Rectal smooth muscle tissue (tissue), 1 donor: ENCODE measurements around the gene SORCS1.

Source experiments
- H3K27ac ChIP-seq: one replicate; pipeline ENCODE4 v1.7.0; 2013; ENCODE audit warnings: low read depth, low read length, inconsistent platforms
- H3K27me3 ChIP-seq: one replicate; pipeline ENCODE4 v1.7.0; 2013; ENCODE audit warnings: low read length; ENCODE audit not compliant: control insufficient read depth, insufficient read depth
- H3K36me3 ChIP-seq: one replicate; pipeline ENCODE4 v1.7.0; 2013; ENCODE audit warnings: low read length; ENCODE audit not compliant: control insufficient read depth, insufficient read depth
- H3K4me1 ChIP-seq: one replicate; pipeline ENCODE4 v1.7.0; 2013; ENCODE audit warnings: low read length; ENCODE audit not compliant: control insufficient read depth, insufficient read depth
- H3K4me3 ChIP-seq: one replicate; pipeline ENCODE4 v1.7.0; 2013; ENCODE audit warnings: low read length
- H3K9ac ChIP-seq: one replicate; pipeline ENCODE4 v1.7.0; 2013; ENCODE audit warnings: low read length

The SORCS1 gene

DNA sequence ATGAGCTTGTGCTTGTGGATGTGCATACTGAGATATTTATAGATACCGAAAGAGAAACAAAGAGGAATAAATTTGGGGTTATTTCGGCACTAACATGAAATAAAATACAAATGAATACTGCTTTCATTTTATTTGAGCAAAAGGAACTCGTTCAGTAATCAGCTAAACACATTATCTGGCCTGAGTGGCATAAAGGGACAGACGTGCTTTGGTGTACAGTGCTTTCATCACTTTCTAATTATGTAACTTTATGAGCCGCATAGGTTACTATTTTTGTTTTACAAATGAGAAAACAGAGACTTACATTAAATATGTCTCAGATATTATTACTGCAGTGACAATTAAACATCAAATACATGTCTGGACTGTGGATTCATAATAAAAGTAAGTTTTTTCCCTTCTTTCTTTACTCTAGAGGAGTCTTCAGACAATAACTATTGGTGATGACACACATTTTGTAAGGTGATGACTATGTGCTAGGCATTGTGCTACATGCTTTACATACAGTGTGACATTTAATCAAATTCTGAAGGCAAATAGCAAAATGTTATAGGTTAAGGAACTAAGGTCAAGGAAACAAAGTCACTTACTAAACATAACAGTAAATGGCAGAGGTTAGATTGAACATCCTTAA, 503.3 kb downstream of the SORCS1 start:
- Histone ChIP-seq H3K27ac (no peak overlapping the region), H3K36me3 (no peaks in the 10 kb centered on the region), H3K4me1 (no peaks in the 10 kb centered on the region), H3K4me3 (no peak overlapping the region), H3K27me3 (no peaks in the 10 kb centered on the region), H3K9ac (no peak overlapping the region)

DNA sequence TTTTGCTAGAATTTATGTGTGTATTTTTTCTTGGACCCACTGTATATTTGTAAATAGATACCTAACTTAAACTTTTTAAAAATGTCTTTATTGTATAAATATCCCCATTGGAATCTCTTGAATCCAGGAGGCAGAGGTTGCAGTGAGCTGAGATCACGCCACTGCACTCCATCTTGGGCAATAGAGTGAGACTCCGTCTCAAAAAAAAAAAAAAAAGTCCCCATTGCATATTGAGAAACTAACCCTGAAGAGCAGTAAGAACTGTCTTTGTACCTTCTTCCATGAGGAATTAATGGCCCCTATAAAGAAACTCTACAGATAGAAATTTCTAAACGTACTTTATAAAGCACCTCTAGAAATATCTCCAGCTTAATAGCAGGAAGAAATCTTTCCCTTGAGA, 504.0 kb downstream of the SORCS1 start:
- H3K36me3 ChIP-seq = no peaks in the 10 kb centered on the region
- H3K27me3 ChIP-seq = no peaks in the 10 kb centered on the region
- H3K4me1 ChIP-seq = no peaks in the 10 kb centered on the region
- H3K27ac ChIP-seq = no peak overlapping the region
- H3K9ac ChIP-seq = no peak overlapping the region
- no peak overlapping the region for H3K4me3 ChIP-seq

GRCh38 chr10:106655636-106656035, 508.9 kb downstream of the SORCS1 start:
- no peak overlapping the region for H3K9ac ChIP-seq

GRCh38 chr10:106655165-106655564, 509.3 kb downstream of the SORCS1 start:
- Histone ChIP-seq H3K9ac (no peak overlapping the region), H3K27me3 (no peaks in the 10 kb centered on the region), H3K4me3 (no peak overlapping the region), H3K27ac (no peak overlapping the region), H3K4me1 (no peaks in the 10 kb centered on the region), H3K36me3 (no peaks in the 10 kb centered on the region)

More at GRCh38 chr10:106655636-106656035, 508.9 kb downstream of the SORCS1 start:
- Histone ChIP-seq H3K4me3 (no peak overlapping the region), H3K4me1 (no peaks in the 10 kb centered on the region), H3K27ac (no peak overlapping the region), H3K27me3 (no peaks in the 10 kb centered on the region), H3K36me3 (no peaks in the 10 kb centered on the region)

GRCh38 chr10:106652279-106652678, 512.2 kb downstream of the SORCS1 start:
- Histone ChIP-seq H3K9ac (no peak overlapping the region), H3K4me1 (no peaks in the 10 kb centered on the region), H3K27me3 (no peaks in the 10 kb centered on the region), H3K4me3 (no peak overlapping the region), H3K27ac (no peak overlapping the region), H3K36me3 (no peaks in the 10 kb centered on the region)

GRCh38 chr10:106648534-106649481, 515.7 kb downstream of the SORCS1 start:
- Histone ChIP-seq H3K36me3 (no peaks in the 10 kb centered on the region), H3K9ac (no peak overlapping the region), H3K4me1 (no peaks in the 10 kb centered on the region), H3K27ac (no peak overlapping the region), H3K27me3 (no peaks in the 10 kb centered on the region), H3K4me3 (no peak overlapping the region)

DNA sequence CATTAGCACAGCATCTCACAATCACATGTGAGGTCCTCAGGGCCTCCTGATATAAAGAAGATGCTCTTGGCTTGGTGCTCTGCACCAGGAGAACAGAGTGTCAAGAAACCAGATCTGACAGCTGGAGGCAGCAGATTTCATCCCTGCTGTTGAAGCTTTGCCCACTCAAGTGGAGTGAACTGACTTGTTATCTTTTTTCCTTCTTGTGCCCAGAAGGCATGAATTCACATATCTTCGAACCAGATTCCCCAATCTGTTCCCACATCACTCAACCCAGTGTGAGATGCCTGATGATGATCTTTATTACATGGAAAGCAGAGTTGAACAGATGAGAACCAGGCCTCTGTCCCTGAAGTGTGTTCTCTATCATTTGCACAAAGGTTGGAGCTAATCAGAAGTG, 521.0 kb downstream of the SORCS1 start:
- Histone ChIP-seq H3K36me3 (no peaks in the 10 kb centered on the region), H3K9ac (no peak overlapping the region), H3K27me3 (no peaks in the 10 kb centered on the region)

GRCh38 chr10:106637873-106638272, 526.6 kb downstream of the SORCS1 start:
- Histone ChIP-seq H3K9ac (no peak overlapping the region), H3K4me3 (no peak overlapping the region), H3K4me1 (no peaks in the 10 kb centered on the region)

More for the DNA sequence above, 521.0 kb downstream of the SORCS1 start:
- H3K27ac ChIP-seq = no peak overlapping the region
- no peaks in the 10 kb centered on the region for H3K4me1 ChIP-seq
- no peak overlapping the region for H3K4me3 ChIP-seq

GRCh38 chr10:106636766-106637491, 527.6 kb downstream of the SORCS1 start:
- no peaks in the 10 kb centered on the region for H3K27me3 ChIP-seq
- no peak overlapping the region for H3K9ac ChIP-seq
- no peaks in the 10 kb centered on the region for H3K4me1 ChIP-seq
- H3K36me3 ChIP-seq = no peaks in the 10 kb centered on the region
- no peak overlapping the region for H3K27ac ChIP-seq
- no peak overlapping the region for H3K4me3 ChIP-seq

More at GRCh38 chr10:106637873-106638272, 526.6 kb downstream of the SORCS1 start:
- Histone ChIP-seq H3K36me3 (no peaks in the 10 kb centered on the region), H3K27ac (no peak overlapping the region), H3K27me3 (no peaks in the 10 kb centered on the region)

- Histone ChIP-seq H3K27ac (no peak overlapping the region), H3K4me1 (no peaks in the 10 kb centered on the region), H3K27me3 (no peaks in the 10 kb centered on the region), H3K36me3 (no peaks in the 10 kb centered on the region), H3K4me3 (no peak overlapping the region), H3K9ac (no peak overlapping the region)
Measured at GRCh38 chr10:106635947-106636346, 528.6 kb downstream of the SORCS1 start.

DNA sequence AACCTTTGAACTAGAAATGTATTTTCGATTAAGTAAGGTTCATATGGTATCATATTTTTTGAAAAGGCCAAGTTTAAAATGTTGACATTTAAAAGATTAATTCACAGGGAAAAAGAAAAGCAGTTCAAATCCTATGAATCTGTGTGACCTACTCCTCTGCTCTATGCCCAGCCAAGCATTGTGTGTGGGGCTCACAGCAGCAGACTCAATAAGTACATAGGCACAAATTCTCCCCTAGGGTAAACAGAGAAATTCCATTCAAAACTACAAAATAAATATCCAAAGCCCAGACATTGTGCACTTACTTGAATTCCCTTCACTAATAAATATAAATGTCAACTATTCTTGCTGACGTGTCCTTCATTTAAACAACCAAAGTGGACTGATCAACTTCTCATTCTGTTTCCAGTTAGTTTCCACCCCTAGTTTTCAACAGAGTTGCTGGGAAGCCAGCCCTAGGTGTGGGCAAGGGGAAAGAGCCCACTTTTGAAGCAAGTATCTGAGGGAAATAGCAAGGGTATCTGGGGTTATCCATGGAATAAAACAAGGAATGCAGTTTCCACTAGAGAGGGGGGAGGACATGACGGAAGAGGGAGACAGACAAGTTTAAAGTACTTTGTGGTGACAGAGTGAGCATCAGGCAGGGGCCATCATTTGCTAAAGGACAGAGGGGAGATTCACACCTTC, 533.3 kb downstream of the SORCS1 start:
- H3K9ac ChIP-seq = no peak overlapping the region
- no peaks in the 10 kb centered on the region for H3K27me3 ChIP-seq
- no peaks in the 10 kb centered on the region for H3K36me3 ChIP-seq
- no peak overlapping the region for H3K4me3 ChIP-seq
- H3K27ac ChIP-seq = no peak overlapping the region
- no peaks in the 10 kb centered on the region for H3K4me1 ChIP-seq

DNA sequence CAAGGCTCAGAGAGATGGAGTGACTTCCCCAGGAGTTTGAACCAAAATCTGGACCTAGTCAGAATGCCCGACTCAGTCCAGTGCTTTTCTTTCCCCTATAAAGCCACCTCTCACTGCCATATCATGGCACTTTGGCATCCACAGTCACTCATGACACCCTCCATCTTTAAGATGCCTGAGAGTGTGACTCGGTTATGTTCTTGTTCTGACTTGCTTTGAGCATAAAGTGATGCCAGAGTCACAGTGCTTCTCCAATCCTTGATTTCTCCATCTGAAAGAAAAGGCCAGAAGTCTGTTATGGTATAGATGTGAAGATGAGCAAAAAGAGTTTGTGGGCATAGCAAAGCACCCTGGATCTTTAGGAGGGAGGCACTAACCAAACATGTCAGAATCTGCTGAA, 538.1 kb downstream of the SORCS1 start:
- H3K9ac ChIP-seq = no peak overlapping the region
- H3K4me3 ChIP-seq = no peak overlapping the region
- H3K27ac ChIP-seq = no peak overlapping the region
- H3K27me3 ChIP-seq = no peaks in the 10 kb centered on the region
- H3K4me1 ChIP-seq = no peaks in the 10 kb centered on the region
- no peaks in the 10 kb centered on the region for H3K36me3 ChIP-seq
